Measurements from ENCODE around the gene RBCK1.
A peak's percentile ranks its signal among the peaks of the same experiment; 100 is the strongest.
"Not testable (repeated sequence)": the region's sequence is repeated elsewhere in the genome, so short reads cannot be mapped to it uniquely, and the experiment has no call there.

Gene RBCK1

DNA sequence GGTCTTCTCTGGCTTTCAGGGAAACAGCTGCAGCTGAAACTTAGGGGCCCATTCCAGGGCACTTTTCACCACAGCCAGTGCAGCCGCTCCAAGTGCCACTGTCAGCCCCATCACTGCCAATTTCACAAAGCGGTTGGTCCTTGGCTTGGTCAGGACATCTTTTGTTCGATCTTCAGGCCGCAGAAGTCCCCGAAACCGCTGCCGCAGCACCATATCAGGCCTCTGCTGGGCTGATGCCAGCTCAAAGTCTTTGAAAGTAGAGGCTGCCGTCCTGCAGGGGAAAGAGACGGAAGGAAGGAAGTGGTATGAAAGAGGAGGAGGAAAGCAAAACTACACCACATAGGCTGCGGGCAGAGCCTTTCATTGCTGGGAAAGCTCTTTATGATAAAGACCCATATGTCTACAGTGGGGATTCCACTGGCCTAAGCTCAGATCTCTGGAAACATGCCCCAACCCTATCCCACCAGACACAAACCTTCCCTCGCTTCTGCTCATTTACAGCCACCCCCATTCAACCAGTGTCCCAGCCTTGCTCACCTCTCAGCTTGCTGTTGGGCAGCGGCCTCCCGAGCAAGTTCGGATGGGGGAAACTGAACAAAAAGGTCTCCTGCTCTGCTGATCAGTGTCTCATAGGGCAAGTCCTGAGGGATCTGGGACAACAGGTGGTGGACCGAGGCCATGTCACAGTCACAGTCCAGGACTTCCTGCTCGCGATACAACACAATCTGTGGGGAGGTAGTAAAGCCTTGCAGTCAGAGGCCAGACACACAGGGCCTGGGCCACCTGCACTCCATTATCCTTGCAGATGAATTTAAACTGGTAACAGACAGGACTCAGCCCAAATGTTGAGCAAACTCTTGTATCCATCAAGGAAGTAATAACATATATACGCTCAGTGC lies 30.7 kb downstream of the RBCK1 start:
- peak; percentile 75 for DNase-seq

DNA sequence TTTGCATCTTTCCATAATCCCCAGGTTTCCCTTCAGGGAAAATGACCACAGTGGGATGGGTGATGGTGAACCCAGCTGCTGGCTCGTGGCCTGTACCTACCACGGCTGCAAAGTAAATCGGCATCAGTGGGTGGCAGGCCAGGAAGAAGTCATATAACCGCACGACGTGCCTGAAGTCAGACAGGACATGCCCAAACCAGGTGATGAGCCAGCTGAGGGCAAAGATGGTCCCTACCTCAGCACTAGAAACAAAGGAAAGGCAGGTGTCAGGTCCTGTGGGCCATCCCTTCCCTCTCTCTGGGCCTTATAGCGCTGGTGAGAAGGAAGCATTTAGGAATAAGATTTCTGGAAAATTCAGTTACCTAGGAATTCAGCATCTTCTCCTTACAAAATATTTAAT lies 32.0 kb downstream of the RBCK1 start:
- DNase-seq: no peak

DNA sequence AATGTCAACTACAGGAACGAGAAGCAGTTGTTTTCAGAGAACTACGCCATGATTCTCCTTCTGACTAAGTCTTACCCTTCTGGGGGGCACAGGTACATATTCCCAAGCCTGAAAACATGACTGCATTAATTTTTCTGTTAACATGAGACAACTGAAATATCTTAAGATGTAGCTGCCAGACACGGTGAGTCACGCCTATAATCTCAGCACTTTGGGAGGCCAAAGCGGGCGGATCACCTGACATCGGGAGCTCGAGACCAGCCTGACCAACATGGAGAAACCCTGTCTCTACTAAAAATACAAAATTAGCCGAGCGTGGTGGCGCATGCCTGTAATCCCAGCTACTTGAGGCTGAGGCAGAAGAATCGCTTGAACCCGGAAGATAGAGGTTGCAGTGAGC lies 32.5 kb downstream of the RBCK1 start:
- no peak for DNase-seq

DNA sequence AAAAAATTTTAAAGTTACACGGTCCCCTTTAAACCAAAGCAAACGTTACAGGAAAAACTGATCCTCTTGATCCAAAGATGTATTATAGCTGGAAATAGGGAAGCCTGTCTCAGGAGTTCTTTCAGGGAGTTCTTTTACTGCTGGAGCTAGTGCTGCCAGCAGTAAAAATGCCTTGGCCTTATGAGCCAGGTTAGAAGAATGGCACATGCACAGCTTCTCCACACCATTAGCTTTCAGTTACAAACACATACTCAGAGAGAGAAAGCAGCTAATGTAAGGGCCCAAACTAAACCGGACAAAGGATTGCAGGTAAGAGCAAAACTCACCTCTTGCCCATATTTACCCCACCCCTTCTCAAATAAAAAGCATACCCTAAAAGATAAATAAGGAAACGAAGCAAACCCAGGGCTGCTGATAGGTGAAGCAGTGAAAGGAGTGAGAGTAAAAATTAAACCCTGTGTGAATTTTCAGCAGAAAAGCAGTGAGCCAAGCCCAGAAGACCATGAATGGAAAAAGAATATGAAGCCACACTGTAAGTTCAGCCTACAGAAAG lies 35.2 kb downstream of the RBCK1 start:
- DNase-seq: no peak

DNA sequence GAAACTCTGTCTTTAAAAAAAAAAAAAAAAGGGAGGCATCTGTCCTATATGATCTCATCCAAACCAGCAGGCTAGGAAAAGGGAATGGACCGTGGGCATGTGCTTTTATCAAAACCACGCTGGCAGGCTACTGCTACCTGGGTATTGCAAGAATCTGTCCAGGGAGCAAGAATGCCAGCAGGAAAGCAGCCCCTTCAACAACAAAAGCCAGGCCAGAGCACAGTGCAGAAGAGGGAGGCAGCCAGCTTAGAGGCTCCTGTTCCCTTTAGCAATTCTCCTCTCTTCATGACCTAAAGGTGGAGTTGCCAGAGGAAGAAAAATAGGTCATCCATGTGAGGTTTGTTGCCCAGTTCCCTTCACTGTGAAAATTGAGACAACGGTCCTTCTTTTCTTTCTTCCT lies 36.0 kb downstream of the RBCK1 start:
- DNase-seq: no peak

DNA sequence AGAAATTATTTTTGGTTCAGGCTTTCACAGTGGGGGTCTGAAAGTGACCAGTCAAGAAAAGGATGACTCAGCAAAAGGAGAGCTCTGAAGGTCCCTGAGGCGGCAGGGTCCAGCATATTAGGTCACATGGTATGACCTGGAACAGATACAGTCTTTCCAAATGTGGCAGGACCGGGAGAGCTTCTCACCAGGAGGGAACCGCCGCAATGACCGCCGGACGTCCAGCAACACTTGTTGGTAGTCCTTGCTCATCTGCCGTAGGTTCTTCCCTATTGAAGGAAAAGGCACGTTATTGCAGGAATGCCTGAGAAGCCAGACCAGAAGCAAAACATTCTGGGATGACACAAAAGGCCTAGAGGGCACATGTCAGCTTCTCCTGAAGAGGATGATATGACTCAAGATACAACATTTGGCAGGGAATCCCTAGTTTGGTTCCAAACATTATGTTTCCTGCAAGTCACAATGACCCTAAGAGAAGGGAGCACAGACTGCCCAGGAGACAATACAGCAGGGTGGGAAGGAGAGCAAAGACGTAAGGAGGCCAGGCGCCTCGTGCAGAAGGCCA lies 36.8 kb downstream of the RBCK1 start:
- DNase-seq: no peak

DNA sequence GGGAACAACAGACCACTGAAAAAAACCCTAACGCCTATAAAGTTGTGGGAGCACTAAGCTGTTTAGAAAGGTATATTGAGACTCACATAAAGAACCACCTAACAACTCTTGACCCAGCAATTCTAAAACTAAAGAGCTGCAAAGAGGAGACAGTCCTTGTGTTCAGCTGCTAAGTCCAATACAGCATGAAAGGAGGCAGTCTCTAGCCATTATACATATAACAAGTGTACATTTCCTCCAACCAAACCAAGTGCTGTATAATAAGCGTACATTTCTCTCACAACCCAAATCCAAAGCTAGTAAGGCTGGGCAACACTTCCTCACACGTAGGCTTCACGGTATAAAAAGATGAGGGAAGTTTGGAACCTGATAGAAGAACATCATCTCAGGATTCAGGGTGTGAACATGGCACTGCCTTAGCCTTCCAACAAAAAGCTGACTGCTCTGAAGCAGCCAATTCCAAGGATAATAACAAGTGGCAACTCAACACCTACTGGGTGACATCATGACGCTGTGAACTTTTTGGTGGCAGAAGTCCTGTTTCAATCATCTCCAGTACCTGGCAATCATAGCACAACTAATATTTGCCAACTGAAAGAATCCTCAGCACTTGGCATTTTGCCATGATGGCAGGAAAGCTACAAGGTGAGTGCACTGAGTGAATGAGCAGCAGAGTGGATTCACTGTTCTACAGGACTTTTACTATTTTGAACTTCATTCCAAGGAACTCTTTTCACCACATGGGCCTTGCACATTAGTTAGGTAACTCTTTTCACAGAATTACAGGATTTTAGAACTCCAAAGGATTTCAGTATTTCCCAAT lies 37.6 kb downstream of the RBCK1 start:
- no peak for DNase-seq

DNA sequence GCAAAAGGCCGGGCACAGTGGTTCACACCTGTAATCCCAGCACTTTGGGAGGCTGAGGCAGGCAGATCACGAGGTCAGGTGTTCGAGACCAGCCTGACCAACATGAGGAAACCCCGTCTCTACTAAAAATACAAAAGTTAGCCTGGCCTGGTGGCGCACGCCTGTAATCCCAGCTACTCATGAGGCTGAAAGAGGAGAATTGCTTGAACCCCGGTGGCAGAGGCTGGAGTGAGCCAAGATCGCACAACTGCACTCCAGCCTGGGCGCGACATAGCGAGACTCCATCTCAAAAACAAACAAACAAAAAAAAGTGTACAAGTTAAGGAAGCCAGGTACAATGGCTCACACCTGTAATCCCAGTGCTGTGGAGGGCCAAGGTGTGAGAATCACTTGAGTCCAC lies 43.9 kb downstream of the RBCK1 start:
- not testable (repeated sequence) for DNase-seq

DNA sequence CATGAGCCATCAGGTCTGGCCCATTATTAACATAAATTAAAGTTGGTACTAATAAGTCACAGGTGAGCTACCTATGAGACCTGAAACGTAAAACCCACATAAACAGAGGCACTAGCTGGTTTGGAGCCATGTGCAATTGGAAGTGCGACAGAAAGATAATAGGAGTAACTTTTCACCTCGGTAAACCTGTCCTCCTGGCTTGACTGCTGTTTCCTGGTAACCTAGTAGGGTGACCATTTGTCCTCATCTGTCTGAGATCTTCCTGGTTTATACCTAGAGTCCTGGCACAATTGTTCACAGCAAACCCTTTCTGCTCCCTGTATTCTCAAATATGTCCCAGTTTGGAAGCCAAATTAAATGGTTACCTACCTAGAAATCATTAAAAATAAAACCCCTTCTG lies 46.9 kb downstream of the RBCK1 start:
- no peak for DNase-seq

DNA sequence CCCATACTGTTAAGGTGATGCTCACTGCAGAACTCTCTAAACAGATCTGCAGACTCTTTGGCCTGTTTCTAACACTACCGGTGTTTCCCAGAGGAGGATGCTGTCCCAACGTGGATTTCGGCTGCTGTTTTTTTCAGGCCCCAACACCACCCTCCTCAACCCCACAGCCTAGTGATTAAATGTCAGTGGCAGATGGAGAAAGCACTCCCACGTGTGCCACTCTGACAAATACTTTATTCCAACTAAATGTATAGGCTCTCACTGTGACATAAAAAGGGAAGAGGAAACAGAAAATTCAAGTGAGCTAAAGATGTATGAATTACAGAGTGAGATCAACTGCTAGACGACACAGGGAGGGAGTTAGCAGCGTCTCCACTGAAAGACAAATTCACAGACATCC lies 50.7 kb downstream of the RBCK1 start:
- DNase-seq: no peak

DNA sequence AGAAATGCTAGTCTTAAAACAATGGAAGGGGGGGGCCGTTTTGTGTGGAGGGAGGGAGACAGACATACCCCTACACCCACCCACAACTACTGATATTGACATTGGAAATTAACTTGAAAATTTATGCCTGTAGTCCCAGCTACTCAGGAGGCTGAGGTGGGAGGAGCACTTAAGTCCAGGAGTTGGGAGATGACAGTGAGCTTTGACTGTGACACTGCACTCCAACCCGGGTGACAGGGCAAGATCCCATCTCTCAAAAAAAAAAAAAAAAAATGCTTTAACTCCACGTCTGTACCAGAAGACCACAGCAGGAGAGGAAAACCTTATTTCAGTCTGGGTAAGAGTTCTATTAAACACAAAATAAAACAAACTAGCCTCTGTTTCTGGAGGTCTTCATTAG lies 52.1 kb downstream of the RBCK1 start:
- no peak for DNase-seq

DNA sequence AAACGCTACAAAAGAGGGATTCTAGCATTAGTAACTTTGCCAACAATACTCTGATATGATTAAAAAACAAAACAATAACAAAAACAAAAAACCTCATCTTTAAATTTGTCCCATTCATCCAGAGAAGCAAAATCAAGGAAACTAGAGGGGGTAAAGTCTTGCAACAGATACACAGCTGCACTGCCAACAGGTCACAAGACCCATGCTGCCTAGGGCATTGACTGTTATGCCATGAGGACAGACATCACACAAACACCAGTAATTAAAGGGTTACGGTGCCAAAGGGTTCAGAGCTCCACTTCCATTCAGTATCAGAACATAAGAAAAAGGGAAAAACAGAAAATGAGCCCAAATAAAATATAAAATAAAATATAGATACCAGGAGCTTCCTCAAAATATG lies 52.6 kb downstream of the RBCK1 start:
- no peak for DNase-seq

DNA sequence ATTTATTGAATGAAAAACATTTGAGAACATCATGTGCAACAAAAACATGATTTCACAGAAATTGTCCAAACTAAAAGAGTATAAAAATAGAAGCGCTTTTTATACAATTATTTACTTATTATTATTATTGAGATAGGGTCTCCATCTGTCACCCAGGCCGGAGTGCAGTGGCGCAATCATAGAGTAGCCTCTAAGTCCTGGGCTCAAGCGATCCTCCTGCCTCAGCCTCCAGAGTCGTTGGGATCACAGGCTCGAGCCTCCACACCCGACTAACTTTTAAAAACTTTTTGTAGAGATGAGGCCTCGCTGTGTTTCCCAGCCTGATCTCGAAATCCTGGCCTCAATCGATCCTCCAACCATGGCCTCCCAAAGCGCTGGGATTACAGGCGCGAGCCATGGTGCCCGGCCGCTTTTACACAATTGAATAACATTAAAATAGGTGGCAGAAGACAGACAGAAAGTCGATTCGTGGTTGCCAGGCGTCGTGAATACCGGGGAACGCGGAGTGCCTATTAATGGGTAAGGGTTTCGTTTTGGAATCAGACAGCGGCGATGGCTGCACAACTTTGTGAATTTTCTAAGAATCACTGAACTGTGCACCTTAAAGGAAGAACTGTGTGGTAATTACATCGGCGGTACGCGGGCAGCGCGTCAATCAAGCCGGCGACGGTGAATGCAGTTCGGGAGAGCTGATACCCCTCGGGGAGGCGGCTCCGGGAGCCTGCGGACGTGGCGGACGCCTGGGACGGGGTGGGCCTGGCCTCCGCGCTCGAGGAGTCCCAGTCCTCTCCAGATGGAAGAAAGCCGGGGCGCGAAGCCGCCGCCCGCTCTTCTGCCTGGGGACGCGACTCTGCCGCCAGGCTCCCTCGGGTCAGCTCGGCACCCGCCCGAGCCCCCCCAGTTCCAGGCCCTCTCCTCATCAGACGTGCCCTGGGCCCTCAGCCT lies 53.4 kb downstream of the RBCK1 start:
- peak; percentile 57 for DNase-seq

DNA sequence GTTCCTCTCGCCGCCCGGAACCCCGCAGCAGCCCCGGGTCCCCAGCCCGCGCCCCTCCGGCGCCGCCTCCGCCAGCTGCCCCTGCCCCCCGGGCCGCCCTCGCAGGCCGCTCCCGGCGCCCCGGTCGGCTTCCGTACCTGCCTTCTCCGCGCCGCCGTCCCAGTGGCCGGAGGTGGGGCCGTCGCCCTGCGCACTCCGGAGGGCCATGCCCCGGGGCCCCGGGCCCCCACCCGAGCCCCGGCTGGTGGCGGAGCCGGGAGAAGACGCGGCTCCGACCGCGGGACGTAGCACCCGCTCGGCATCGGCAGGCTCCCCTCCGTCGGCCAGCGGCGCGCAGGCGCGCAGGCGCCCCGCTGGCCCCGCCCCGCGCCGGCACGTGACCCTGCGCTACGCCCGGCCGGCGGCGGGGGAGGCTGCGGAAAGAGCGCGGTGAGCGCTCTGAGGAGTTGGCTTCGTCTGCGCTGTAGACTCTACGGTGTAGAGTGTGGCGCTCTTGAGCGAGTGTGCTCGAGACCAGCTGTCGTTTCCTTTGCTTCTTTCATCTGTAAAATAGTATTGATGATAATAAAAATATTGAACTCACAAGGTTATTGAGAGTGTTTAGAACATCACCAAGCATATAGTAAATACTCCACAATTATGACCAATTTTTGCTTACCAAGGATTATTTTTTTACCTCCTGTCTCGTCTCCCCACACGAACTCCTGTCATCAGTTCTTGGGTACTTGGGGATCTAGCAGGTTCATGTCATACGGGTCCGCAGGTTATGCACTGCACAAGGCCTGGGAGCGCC lies 54.3 kb downstream of the RBCK1 start, which contains the start of gene TBC1D20:
Gene TBC1D20 (minus strand): TSS at position 335 of the 793 bp plus-strand sequence. CDS start 128 bp downstream, at position 207.
- DNase-seq: peak; percentile 89

DNA sequence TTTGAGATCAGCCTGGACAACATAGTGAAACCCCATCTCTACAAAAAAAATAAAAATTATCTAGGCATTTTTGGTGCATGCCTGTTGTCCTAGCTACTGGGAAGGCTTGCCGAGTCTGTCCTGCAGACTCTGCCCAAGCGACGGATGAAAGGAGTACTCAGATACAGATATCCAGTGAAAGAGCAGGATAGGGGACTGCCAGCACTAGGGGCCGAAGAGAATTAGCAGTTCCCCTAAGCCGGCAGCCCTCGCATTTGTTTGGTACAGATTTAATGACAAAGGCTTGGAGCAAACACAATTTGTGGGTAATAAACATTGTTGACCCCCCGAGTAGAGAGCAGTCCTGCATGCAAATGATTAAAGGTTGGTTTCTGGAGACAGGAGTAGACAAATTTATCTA lies 59.7 kb downstream of the RBCK1 start:
- DNase-seq: no peak

DNA sequence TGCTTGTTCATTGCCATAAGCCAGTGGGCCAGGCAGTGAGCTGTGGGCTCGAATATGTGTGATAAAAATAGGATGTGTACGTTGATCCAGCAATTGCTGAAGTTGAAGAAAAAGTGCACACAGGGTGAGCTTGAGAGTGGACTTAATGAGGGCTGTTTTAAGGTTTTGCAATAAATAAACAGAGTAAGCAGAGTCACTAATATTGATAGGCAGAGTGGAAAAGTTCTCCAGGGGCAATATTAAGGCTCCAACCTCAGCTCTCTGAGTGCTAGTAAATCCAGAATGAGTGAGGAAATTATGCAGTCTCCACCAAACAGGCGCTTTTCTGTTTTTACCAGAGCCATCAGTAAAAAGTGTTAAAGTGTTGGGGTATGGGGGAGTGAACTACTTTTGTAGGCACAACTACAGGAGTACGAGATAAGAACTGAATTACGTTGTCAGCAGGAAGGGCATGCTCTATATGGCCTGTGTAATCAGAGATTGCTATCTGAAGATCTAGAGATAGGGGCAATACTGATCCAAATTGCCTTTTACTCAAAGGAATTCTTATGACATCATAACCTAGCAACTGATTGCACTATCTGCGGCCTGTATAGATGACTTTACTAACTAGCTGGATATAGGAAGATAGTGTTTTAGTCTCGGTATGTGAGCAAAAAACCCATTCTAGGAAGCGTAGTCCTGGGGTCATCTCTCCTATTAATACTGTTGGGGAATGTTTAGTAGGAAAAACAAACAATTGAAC lies 61.8 kb downstream of the RBCK1 start:
- no peak for DNase-seq

DNA sequence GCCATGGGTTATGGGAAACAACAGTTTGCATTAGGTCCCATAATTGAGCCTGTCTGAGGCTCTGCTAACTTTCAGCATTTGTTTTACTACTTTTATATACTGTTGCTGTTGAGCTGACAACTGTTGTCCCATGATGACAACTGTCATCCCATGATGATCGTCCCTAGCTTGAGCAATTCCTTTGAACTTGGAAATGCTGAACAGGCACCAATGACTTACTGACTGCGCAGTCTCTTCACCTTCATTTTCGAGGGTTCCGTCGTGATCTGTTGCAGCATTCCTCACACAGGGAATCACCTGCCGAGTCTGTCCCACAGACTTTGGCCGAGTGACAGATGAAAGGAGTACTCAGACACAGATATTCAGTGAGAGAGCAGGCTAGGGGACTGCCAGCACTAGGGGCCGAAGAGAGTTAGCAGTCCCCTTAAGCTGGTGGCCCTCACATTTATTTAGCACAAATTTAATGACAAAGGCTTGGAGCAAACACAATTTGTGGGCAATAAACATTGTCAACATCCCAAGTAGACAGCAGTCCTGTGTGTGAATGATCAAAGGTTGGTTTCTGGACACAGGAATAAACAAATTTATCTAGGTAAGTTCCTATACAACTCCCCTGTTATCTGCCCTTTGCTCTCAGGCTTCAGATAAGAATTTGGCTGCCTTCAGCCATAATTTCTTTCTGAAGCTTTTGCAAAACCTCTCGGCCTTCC lies 64.2 kb downstream of the RBCK1 start:
- DNase-seq: no peak

DNA sequence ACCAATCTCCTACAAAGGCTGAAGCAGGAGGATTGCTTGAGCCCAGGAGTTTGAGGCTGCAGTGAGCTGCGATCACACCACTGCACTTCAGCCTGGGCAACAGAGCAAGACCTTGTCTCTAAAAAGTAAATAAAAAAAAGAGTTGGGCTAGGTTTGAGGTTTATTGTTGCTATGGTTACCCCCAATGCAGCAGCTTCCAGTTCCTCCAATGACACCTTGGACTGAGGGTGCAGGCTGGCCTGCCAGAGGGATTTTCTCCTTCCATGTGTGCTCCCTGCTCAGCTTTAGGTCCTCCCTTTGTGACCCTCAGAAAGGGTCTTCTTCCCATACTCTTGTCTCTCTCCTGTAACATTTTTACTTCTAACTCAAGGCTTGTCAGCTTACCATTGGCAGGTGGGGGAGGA lies 64.8 kb downstream of the RBCK1 start:
- no peak for DNase-seq

DNA sequence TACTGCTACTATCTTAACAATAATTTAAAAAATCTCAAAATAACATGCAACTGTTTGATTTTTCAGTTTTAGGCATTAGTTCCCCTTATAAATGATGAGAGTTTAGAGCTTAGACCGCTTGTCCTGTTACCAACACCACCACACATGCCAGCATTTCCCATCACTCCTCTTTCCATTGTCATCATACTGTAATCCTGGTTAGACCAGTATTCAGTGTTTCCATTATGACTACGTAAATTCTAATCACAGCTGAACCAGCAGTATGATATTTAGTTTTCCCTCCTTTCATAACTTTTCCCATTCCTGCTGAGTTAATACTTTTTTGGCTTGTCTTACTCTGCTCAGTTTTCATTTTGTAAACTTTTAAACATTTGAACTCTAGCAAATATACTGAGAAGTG lies 66.5 kb downstream of the RBCK1 start:
- no peak for DNase-seq
